HFFc6 (cell line): ENCODE data around the gene ARL2BP. TPM values are rescaled to one million over a fixed set of nuclear protein-coding genes. Genes with fewer than 3 reads are reported as not detected.

Experiments
- DNase-seq: peaks from one replicate; pipeline ENCODE4 v3.0.0-alpha.2; 2018
- H3K27ac Mint-ChIP-seq: 2 replicates; pipeline ENCODE4 v1.8.0; 2020; ENCODE audit warnings: mild to moderate bottlenecking, mixed read lengths
- H3K27me3 Mint-ChIP-seq: 2 replicates; pipeline ENCODE4 v1.8.0; 2021; ENCODE audit warnings: mild to moderate bottlenecking, moderate library complexity, mixed read lengths; ENCODE audit not compliant: insufficient read depth
- H3K36me3 Mint-ChIP-seq: 2 replicates; pipeline ENCODE4 v1.8.0; 2021; ENCODE audit warnings: low read depth, mixed read lengths
- H3K4me1 Mint-ChIP-seq: 2 replicates; pipeline ENCODE4 v1.8.0; 2020; ENCODE audit warnings: low read depth, mixed read lengths
- H3K4me3 Mint-ChIP-seq: 2 replicates; pipeline ENCODE4 v1.8.0; 2020; ENCODE audit warnings: mild to moderate bottlenecking, moderate library complexity, mixed read lengths
- H3K9me3 Mint-ChIP-seq: 2 replicates; pipeline ENCODE4 v1.8.0; 2020; ENCODE audit warnings: mild to moderate bottlenecking, mixed read lengths
- CTCF ChIP-seq: fragments of 200-600 bp; sonication (generic); IDR thresholded peaks from 2 replicates; pipeline ENCODE4 v1.5.0; 2021; ENCODE audit warnings: antibody characterized with exemption, mild to moderate bottlenecking
- total RNA-seq, 6 experiments: library from RNA; stranded (reverse); fragmentation: NEBNext Ultra II Directional; extraction: Animal tissue kit (Norgen Biotek cat#: 25700); gene quantifications; 2 replicates in 1 of 6; 3 replicates in 5 of 6; pipeline ENCODE4 v1.2.3, GENCODE V29; 2021

ARL2BP gene
- total RNA-seq, 6 experiments from 2014 or later, result 70.3 to 80.0 (median 76.7) TPM

- Mint-ChIP-seq H3K27me3 (peaks cover 3% of the 10 kb centered on the region; the same call in 1 of the 2 replicates), H3K9me3 (no peaks in the 10 kb centered on the region), H3K4me1 (peaks cover 19% of the 10 kb centered on the region), H3K36me3 (no peaks in the 10 kb centered on the region), H3K4me3 (no peak overlapping the region), H3K27ac (no peak overlapping the region)
- TF ChIP-seq CTCF, result no peak
- DNase-seq, result no peak
Observed at GRCh38 chr16:57262841-57263540, 17.9 kb downstream of the ARL2BP start.

- Mint-ChIP-seq H3K9me3 (no peaks in the 10 kb centered on the region), H3K4me1 (peaks cover 19% of the 10 kb centered on the region), H3K27ac (no peak overlapping the region), H3K36me3 (no peaks in the 10 kb centered on the region), H3K4me3 (no peak overlapping the region), H3K27me3 (peaks cover 3% of the 10 kb centered on the region)
- no peak for TF ChIP-seq CTCF
- no peak for DNase-seq
Observed at GRCh38 chr16:57263541-57264351, 18.7 kb downstream of the ARL2BP start.

GRCh38 chr16:57264381-57264780, 19.3 kb downstream of the ARL2BP start:
- no peak overlapping the region for H3K4me3 Mint-ChIP-seq
- no peak for DNase-seq
- no peaks in the 10 kb centered on the region for H3K9me3 Mint-ChIP-seq
- H3K27me3 Mint-ChIP-seq, result peaks cover 3% of the 10 kb centered on the region
- no peak for TF ChIP-seq CTCF
- H3K27ac Mint-ChIP-seq, result no peak overlapping the region
- H3K36me3 Mint-ChIP-seq, result no peaks in the 10 kb centered on the region
- peaks cover 19% of the 10 kb centered on the region for H3K4me1 Mint-ChIP-seq

GRCh38 chr16:57264950-57265371, 19.9 kb downstream of the ARL2BP start:
- Mint-ChIP-seq H3K27me3 (peaks cover 3% of the 10 kb centered on the region), H3K36me3 (no peaks in the 10 kb centered on the region), H3K27ac (no peak overlapping the region), H3K9me3 (no peaks in the 10 kb centered on the region), H3K4me3 (no peak overlapping the region), H3K4me1 (peaks cover 17% of the 10 kb centered on the region)
- TF ChIP-seq CTCF, result no peak
- no peak for DNase-seq

- Mint-ChIP-seq H3K27ac (no peak overlapping the region), H3K9me3 (no peaks in the 10 kb centered on the region), H3K4me1 (peaks cover 7% of the 10 kb centered on the region; the same call in 1 of the 2 replicates), H3K36me3 (no peaks in the 10 kb centered on the region), H3K4me3 (no peak overlapping the region), H3K27me3 (peaks cover 3% of the 10 kb centered on the region)
- no peak for DNase-seq
- TF ChIP-seq CTCF, result no peak
Observed at GRCh38 chr16:57265850-57266530, 20.9 kb downstream of the ARL2BP start.
